Gastrocnemius medialis (tissue), 4 donors: ENCODE results near the gene HS2ST1. TPM values are rescaled to one million over a fixed set of nuclear protein-coding genes. Genes with fewer than 3 reads are reported as not detected.
"Not testable (repeated sequence)": the region's sequence is repeated elsewhere in the genome, so short reads cannot be mapped to it uniquely, and the experiment has no call there.

Experiments
- ATAC-seq, 2 donors: fragments of 150-250 bp; one replicate each; pipeline ENCODE4 v1.9.1; 2016
- DNase-seq, 2 donors: peaks; one replicate each; pipeline ENCODE4 v3.0.0-alpha.2; 2019
- H3K27ac ChIP-seq, 4 donors: fragments of 200-600 bp; sonication (generic); 1 replicate in 1 of 4; 2 replicates in 3 of 4; pipeline ENCODE4 v1.5.1; 2016 to 2018; ENCODE audit warnings: mild to moderate bottlenecking in 2 of 4, moderate library complexity in 1 of 4
- H3K27me3 ChIP-seq, 3 donors: fragments of 200-600 bp; sonication (generic) in 2 of 3; 1 replicate in 1 of 3; 2 replicates in 2 of 3; pipeline versions ENCODE4 v1.5.1 to v1.6.0; 2016 to 2019; ENCODE audit warnings: mild to moderate bottlenecking in 1 of 3, moderate library complexity in 1 of 3
- H3K36me3 ChIP-seq, 2 donors: fragments of 200-600 bp; sonication (generic) in 1 of 2; one replicate each; pipeline ENCODE4 v1.5.1; 2017 to 2018
- H3K4me1 ChIP-seq, 2 donors: fragments of 200-600 bp; sonication (generic) in 1 of 2; one replicate each; pipeline ENCODE4 v1.5.1; 2016 to 2017; ENCODE audit warnings: mild to moderate bottlenecking in 2 of 2
- H3K4me3 ChIP-seq, 4 donors: fragments of 200-600 bp; sonication (generic) in 3 of 4; 1 replicate in 1 of 4; 2 replicates in 3 of 4; pipeline ENCODE4 v1.5.1; 2016 to 2019; ENCODE audit warnings: mild to moderate bottlenecking in 2 of 4
- H3K9me3 ChIP-seq, 3 donors: fragments of 200-600 bp; sonication (generic) in 2 of 3; 1 replicate in 1 of 3; 2 replicates in 2 of 3; pipeline ENCODE4 v1.5.1; 2016 to 2019
- CTCF ChIP-seq, 5 experiments: fragments of 450-650 bp in 3 of 5; fragments of 200-600 bp in 2 of 5; sonication (generic) in 2 of 5; IDR thresholded peaks in 4 of 5; conservative IDR thresholded peaks in 1 of 5; 1 replicate in 4 of 5; 2 replicates in 1 of 5; pipeline ENCODE4 v1.5.1; 2016 to 2019; ENCODE audit warnings: antibody characterized with exemption in 5 of 5, mild to moderate bottlenecking in 3 of 5, moderate library complexity in 3 of 5
- POLR2A ChIP-seq, 2 donors: fragments of 450-650 bp; IDR thresholded peaks; one replicate each; pipeline ENCODE4 v1.6.1; 2017; ENCODE audit warnings: antibody characterized with exemption in 2 of 2, mild to moderate bottlenecking in 2 of 2, moderate library complexity in 2 of 2
- in situ Hi-C, 4 donors: fragments of 200-750 bp; cut with MboI; loops; one replicate each; pipeline versions ENCODE4 v1.15.0 to v1.8.0; 2017; ENCODE audit warnings: low sequenced_read_pairs in 4 of 4
- intact Hi-C: fragments of 100-400 bp; cut with DNase I; formaldehyde crosslinking; loops from one replicate; pipeline ENCODE4 v1.15.1; 2023; ENCODE audit warnings: low total_unique reads
- total RNA-seq, 4 donors: library from RNA; depleted of rRNA; stranded (reverse); fragments of >200 nt; gene quantifications; one replicate each; pipeline versions ENCODE4 v1.1.0 to v1.2.3, GENCODE V29; 2016

Gene HS2ST1
- total RNA-seq, 4 donors from 2014 or later: 4.1 to 8.2 (median 6.8) TPM

- ATAC-seq (no peak), DNase-seq (no peak)
- no peaks in the 10 kb centered on the region for H3K27me3 ChIP-seq
- intact Hi-C loops (no loop called here), in situ Hi-C loops (no loop called here)
- no peak overlapping the region for H3K4me3 ChIP-seq
- no peak for TF ChIP-seq POLR2A (IDR thresholded peaks at IDR 0.05)
- no peak for TF ChIP-seq CTCF (IDR thresholded peaks at IDR 0.05 in 4 of 5, conservative IDR thresholded peaks at IDR 0.05 in 1 of 5)
- no peaks in the 10 kb centered on the region for H3K9me3 ChIP-seq
- H3K27ac ChIP-seq: no peak overlapping the region
- no peaks in the 10 kb centered on the region for H3K36me3 ChIP-seq
- peaks cover 4 to 5% of the 10 kb centered on the region in 2 donors for H3K4me1 ChIP-seq
Measured at GRCh38 chr1:87000460-87000859, 86.0 kb downstream of the HS2ST1 start.

GRCh38 chr1:87004857-87005256 lies 90.4 kb downstream of the HS2ST1 start:
- in situ Hi-C loops (no loop called here), intact Hi-C loops (no loop called here)
- TF ChIP-seq POLR2A (IDR thresholded peaks at IDR 0.05) (no peak), CTCF (IDR thresholded peaks at IDR 0.05 in 4 of 5, conservative IDR thresholded peaks at IDR 0.05 in 1 of 5) (no peak)
- ATAC-seq (no peak), DNase-seq (no peak)
- Histone ChIP-seq H3K4me3 (no peak overlapping the region), H3K27me3 (no peaks in the 10 kb centered on the region), H3K27ac (no peak overlapping the region), H3K4me1 (no peaks in the 10 kb centered on the region), H3K9me3 (no peaks in the 10 kb centered on the region), H3K36me3 (no peaks in the 10 kb centered on the region)

- DNase-seq: no peak
- no peak overlapping the region for H3K27ac ChIP-seq
- H3K36me3 ChIP-seq: no peaks in the 10 kb centered on the region
- in situ Hi-C loops (no loop called here), intact Hi-C loops (no loop called here)
- ATAC-seq: no peak
- no peak overlapping the region for H3K4me3 ChIP-seq
- H3K4me1 ChIP-seq: no peaks in the 10 kb centered on the region
- no peak for TF ChIP-seq POLR2A (IDR thresholded peaks at IDR 0.05)
- no peak for TF ChIP-seq CTCF (IDR thresholded peaks at IDR 0.05 in 4 of 5, conservative IDR thresholded peaks at IDR 0.05 in 1 of 5)
- H3K9me3 ChIP-seq: no peaks in the 10 kb centered on the region
- H3K27me3 ChIP-seq: no peaks in the 10 kb centered on the region
Measured at GRCh38 chr1:87007323-87007722, 92.9 kb downstream of the HS2ST1 start.

- H3K27me3 ChIP-seq, H3K4me3 ChIP-seq, H3K27ac ChIP-seq, ATAC-seq, DNase-seq, in situ Hi-C loops, H3K9me3 ChIP-seq, H3K36me3 ChIP-seq, H3K4me1 ChIP-seq, intact Hi-C loops: not testable (repeated sequence)
Measured at GRCh38 chr1:87013385-87013784, 99.0 kb downstream of the HS2ST1 start.

- Histone ChIP-seq H3K36me3 (no peaks in the 10 kb centered on the region), H3K4me3 (no peak overlapping the region), H3K27me3 (no peaks in the 10 kb centered on the region), H3K4me1 (peaks cover 0 to 7% of the 10 kb centered on the region in 2 donors), H3K9me3 (peaks cover 0 to 3% (median 0%) of the 10 kb centered on the region in 3 donors), H3K27ac (no peak overlapping the region)
- TF ChIP-seq POLR2A (IDR thresholded peaks at IDR 0.05) (no peak), CTCF (IDR thresholded peaks at IDR 0.05 in 4 of 5, conservative IDR thresholded peaks at IDR 0.05 in 1 of 5) (no peak)
- DNase-seq (no peak), ATAC-seq (no peak)
- in situ Hi-C loops (no loop called here), intact Hi-C loops (no loop called here)
Measured at GRCh38 chr1:87017998-87018672, 103.7 kb downstream of the HS2ST1 start.
